ENCODE data around the gene HRAS. TPM values are rescaled to one million over a fixed set of nuclear protein-coding genes. Genes with fewer than 3 reads are reported as not detected.

The HRAS gene
- total and polyA plus RNA-seq, 4 donors, result 4.7 to 17.4 (median 10.9) TPM

DNA sequence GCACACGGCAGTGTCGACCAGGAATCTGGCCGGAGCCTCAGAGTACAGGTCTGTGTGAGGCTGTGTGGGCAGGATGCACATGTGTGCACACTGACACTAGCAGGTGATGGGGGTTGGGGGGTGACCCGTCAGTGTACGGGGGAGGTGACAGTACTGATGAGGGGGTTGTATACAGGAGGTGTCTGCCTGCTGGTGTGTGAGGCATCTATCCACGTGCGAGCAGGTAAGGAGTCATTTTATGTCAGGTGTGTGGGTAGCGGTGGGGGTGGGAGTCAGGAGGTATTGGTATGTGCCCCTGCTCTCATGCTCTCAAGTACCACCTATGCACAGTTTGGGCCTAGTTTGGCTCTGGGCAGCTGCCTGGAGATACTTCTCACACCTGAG is 36.4 kb upstream of the HRAS start:
- Histone ChIP-seq H3K27me3 (ENCODE audit: control insufficient read depth in 4 of 4, insufficient read depth in 4 of 4, low read length in 3 of 4) (no peaks in the 10 kb centered on the region), H3K9ac (ENCODE audit: low read depth in 1 of 2, low read length in 2 of 2) (no peak overlapping the region), H3K4me1 (ENCODE audit: control insufficient read depth in 4 of 4, insufficient read depth in 4 of 4, low read length in 3 of 4) (peaks cover 6 to 40% (median 26%) of the 10 kb centered on the region in 4 donors), H3K36me3 (ENCODE audit: control insufficient read depth in 4 of 4, insufficient read depth in 3 of 4, low read depth in 1 of 4, low read length in 3 of 4) (no peaks in the 10 kb centered on the region), H3K27ac (ENCODE audit: low read depth in 1 of 2, low read length in 2 of 2) (no peak overlapping the region), H3K4me3 (ENCODE audit: low read depth in 1 of 3, low read length in 3 of 3) (no peak overlapping the region), H3K9me3 (ENCODE audit: control insufficient read depth in 4 of 4, low read length in 3 of 4) (no peaks in the 10 kb centered on the region)
- WGBS, result 89% methylated on average over 8 of the region's 8 CpGs
- DNase-seq (ENCODE audit: low spot score), result no peak
- no peak for TF ChIP-seq HNF4G (IDR thresholded peaks at IDR 0.05)
- TF ChIP-seq, protein P1, sequence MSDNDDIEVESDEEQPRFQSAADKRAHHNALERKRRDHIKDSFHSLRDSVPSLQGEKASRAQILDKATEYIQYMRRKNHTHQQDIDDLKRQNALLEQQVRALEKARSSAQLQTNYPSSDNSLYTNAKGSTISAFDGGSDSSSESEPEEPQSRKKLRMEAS (IDR thresholded peaks at IDR 0.05), result no peak
- TF ChIP-seq RAD21 (IDR thresholded peaks at IDR 0.05), result no peak
- no peak for TF ChIP-seq EGR1 (IDR thresholded peaks at IDR 0.05; ENCODE audit: low read depth in 2 of 2)
- no peak for TF ChIP-seq FOXA1 (IDR thresholded peaks at IDR 0.05)
- TF ChIP-seq, protein P2, sequence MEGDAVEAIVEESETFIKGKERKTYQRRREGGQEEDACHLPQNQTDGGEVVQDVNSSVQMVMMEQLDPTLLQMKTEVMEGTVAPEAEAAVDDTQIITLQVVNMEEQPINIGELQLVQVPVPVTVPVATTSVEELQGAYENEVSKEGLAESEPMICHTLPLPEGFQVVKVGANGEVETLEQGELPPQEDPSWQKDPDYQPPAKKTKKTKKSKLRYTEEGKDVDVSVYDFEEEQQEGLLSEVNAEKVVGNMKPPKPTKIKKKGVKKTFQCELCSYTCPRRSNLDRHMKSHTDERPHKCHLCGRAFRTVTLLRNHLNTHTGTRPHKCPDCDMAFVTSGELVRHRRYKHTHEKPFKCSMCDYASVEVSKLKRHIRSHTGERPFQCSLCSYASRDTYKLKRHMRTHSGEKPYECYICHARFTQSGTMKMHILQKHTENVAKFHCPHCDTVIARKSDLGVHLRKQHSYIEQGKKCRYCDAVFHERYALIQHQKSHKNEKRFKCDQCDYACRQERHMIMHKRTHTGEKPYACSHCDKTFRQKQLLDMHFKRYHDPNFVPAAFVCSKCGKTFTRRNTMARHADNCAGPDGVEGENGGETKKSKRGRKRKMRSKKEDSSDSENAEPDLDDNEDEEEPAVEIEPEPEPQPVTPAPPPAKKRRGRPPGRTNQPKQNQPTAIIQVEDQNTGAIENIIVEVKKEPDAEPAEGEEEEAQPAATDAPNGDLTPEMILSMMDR (IDR thresholded peaks at IDR 0.05; ENCODE audit: low read depth, low read length, missing input control), result no peak
- TF ChIP-seq JUND (IDR thresholded peaks at IDR 0.05), result no peak
- TF ChIP-seq TAF1 (conservative IDR thresholded peaks at IDR 0.05), result no peak
- TF ChIP-seq NR2F2 (IDR thresholded peaks at IDR 0.05), result no peak
- TF ChIP-seq FOXA2 (IDR thresholded peaks at IDR 0.05), result no peak
- TF ChIP-seq, protein P3, sequence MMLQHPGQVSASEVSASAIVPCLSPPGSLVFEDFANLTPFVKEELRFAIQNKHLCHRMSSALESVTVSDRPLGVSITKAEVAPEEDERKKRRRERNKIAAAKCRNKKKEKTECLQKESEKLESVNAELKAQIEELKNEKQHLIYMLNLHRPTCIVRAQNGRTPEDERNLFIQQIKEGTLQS (IDR thresholded peaks at IDR 0.05), result no peak
- TF ChIP-seq SP1 (IDR thresholded peaks at IDR 0.05), result no peak
- no peak for TF ChIP-seq HNF4A (conservative IDR thresholded peaks at IDR 0.05)
- TF ChIP-seq, protein P4, sequence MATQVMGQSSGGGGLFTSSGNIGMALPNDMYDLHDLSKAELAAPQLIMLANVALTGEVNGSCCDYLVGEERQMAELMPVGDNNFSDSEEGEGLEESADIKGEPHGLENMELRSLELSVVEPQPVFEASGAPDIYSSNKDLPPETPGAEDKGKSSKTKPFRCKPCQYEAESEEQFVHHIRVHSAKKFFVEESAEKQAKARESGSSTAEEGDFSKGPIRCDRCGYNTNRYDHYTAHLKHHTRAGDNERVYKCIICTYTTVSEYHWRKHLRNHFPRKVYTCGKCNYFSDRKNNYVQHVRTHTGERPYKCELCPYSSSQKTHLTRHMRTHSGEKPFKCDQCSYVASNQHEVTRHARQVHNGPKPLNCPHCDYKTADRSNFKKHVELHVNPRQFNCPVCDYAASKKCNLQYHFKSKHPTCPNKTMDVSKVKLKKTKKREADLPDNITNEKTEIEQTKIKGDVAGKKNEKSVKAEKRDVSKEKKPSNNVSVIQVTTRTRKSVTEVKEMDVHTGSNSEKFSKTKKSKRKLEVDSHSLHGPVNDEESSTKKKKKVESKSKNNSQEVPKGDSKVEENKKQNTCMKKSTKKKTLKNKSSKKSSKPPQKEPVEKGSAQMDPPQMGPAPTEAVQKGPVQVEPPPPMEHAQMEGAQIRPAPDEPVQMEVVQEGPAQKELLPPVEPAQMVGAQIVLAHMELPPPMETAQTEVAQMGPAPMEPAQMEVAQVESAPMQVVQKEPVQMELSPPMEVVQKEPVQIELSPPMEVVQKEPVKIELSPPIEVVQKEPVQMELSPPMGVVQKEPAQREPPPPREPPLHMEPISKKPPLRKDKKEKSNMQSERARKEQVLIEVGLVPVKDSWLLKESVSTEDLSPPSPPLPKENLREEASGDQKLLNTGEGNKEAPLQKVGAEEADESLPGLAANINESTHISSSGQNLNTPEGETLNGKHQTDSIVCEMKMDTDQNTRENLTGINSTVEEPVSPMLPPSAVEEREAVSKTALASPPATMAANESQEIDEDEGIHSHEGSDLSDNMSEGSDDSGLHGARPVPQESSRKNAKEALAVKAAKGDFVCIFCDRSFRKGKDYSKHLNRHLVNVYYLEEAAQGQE (IDR thresholded peaks at IDR 0.05), result no peak
- TF ChIP-seq RXRA (IDR thresholded peaks at IDR 0.05), result no peak
- TF ChIP-seq, protein P5, sequence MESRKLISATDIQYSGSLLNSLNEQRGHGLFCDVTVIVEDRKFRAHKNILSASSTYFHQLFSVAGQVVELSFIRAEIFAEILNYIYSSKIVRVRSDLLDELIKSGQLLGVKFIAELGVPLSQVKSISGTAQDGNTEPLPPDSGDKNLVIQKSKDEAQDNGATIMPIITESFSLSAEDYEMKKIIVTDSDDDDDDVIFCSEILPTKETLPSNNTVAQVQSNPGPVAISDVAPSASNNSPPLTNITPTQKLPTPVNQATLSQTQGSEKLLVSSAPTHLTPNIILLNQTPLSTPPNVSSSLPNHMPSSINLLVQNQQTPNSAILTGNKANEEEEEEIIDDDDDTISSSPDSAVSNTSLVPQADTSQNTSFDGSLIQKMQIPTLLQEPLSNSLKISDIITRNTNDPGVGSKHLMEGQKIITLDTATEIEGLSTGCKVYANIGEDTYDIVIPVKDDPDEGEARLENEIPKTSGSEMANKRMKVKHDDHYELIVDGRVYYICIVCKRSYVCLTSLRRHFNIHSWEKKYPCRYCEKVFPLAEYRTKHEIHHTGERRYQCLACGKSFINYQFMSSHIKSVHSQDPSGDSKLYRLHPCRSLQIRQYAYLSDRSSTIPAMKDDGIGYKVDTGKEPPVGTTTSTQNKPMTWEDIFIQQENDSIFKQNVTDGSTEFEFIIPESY (IDR thresholded peaks at IDR 0.05), result no peak
- no peak for TF ChIP-seq GABPA (IDR thresholded peaks at IDR 0.05 in 1 of 2, conservative IDR thresholded peaks at IDR 0.05 in 1 of 2)

Data from liver (tissue), 9 donors.